Liver (tissue), 3 donors: ENCODE results near the gene PIGK.

Experiments
- JUND ChIP-seq, 2 donors: IDR thresholded peaks; 2 replicates each; pipeline ENCODE4 v1.6.1; 2016; ENCODE audit warnings: antibody characterized with exemption in 2 of 2
- TF ChIP-seq, protein P1 (sequence below): fragments of 150-350 bp; IDR thresholded peaks from 2 replicates; pipeline ENCODE4 v1.5.1; 2017; ENCODE audit warnings: improper control_type of control experiment, low read depth, low read length; ENCODE audit not compliant: missing input control
- TF ChIP-seq, protein P2 (sequence below): IDR thresholded peaks from 2 replicates; pipeline ENCODE4 v1.6.1; 2016; ENCODE audit warnings: antibody characterized with exemption
- donor health status: healthy.
- donor health status: healthy.

DNA sequence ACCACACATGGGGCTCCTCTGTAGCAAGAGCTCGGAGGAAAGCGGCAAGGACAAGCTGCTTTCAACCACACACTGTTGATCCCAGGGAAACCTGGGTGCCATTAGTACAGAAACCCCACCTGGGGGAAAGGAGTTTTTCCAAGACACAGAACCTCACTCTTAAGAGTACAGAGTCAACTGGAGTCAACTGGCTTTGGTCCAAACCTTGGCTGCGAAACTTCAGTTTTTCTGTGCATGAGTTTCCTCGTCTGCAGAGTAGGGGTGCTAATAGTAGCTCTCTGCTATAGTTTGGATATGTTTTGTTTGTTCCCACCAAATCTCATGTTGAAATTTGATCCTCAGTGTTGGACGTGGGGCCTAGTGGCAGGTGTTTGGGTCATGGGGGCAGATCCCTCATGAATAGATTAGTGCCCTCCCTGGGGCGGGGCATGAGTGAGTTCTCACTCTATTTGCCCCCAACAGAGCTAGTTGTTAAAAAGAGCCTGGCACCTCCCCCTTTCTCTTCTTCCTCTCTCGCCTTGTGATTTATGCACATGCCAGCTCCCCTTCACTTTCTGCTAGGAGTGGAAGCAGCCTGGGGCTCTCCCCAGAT lies 161.1 kb downstream of the PIGK start:
- TF ChIP-seq, protein P1, sequence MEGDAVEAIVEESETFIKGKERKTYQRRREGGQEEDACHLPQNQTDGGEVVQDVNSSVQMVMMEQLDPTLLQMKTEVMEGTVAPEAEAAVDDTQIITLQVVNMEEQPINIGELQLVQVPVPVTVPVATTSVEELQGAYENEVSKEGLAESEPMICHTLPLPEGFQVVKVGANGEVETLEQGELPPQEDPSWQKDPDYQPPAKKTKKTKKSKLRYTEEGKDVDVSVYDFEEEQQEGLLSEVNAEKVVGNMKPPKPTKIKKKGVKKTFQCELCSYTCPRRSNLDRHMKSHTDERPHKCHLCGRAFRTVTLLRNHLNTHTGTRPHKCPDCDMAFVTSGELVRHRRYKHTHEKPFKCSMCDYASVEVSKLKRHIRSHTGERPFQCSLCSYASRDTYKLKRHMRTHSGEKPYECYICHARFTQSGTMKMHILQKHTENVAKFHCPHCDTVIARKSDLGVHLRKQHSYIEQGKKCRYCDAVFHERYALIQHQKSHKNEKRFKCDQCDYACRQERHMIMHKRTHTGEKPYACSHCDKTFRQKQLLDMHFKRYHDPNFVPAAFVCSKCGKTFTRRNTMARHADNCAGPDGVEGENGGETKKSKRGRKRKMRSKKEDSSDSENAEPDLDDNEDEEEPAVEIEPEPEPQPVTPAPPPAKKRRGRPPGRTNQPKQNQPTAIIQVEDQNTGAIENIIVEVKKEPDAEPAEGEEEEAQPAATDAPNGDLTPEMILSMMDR, result no peak
- TF ChIP-seq, protein P2, sequence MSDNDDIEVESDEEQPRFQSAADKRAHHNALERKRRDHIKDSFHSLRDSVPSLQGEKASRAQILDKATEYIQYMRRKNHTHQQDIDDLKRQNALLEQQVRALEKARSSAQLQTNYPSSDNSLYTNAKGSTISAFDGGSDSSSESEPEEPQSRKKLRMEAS, result no peak
- TF ChIP-seq JUND (IDR thresholded peaks at IDR 0.05), result no peak
